ENCODE measurements around the gene ATXN1L.

DNA sequence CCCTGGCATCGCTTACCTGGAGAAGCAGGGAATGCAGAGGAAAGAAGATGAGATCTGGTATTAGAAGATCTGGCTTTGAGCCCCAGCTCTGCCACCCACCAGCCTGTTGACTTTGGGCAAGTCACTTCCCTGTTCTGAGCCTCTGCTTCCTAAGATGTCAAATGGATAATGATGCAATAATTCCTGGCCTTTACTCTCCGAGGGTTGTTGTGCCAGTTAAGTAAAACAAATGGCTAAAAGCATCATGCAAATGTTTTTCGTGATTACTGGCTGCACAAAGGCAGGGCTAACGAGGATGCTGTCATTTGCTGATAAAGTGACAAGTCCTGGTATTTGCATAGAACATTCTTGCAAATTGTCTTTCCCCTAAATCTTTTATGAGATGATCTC is 39.5 kb downstream of the ATXN1L start:
- TF ChIP-seq POLR2A (IDR thresholded peaks at IDR 0.05) (no peak), CTCF (IDR thresholded peaks at IDR 0.05 in 4 of 5, conservative IDR thresholded peaks at IDR 0.05 in 1 of 5) (no peak)

Measured in gastrocnemius medialis (tissue), 4 donors.